ENCODE measurements around the gene LCN15.

The LCN15 gene

GRCh38 chr9:136784249-136784996 lies 20.1 kb upstream of the LCN15 start (continued):
- TF ChIP-seq ZFP69B (tag by site-specific recombination; IDR thresholded peaks at IDR 0.05) = no peak
- TF ChIP-seq ZBTB8A (tag by site-specific recombination; IDR thresholded peaks at IDR 0.05) = 0 out of 2 replicates have a peak, but pooled peaks have one; percentile 12
- TF ChIP-seq ZNF701 (tag by site-specific recombination; IDR thresholded peaks at IDR 0.05) = no peak

GRCh38 chr9:136782452-136782851 lies 18.1 kb upstream of the LCN15 start:
- no peaks in the 10 kb centered on the region for H3K4me1 ChIP-seq (ENCODE audit: control insufficient read depth, insufficient read depth, low read length)
- H3K4me3 ChIP-seq (ENCODE audit: low read depth, low read length) = no peak overlapping the region
- CTCF ChIA-PET = interaction anchor here (1.0 to 8.2 kb wide), 5 partner anchors 15 to 253 kb away, joined by 3 to 79 read pairs (median 6); partner anchors contain the start of gene LCN8
- POLR2A ChIA-PET = no interaction called here
- TF ChIP-seq, protein P1, sequence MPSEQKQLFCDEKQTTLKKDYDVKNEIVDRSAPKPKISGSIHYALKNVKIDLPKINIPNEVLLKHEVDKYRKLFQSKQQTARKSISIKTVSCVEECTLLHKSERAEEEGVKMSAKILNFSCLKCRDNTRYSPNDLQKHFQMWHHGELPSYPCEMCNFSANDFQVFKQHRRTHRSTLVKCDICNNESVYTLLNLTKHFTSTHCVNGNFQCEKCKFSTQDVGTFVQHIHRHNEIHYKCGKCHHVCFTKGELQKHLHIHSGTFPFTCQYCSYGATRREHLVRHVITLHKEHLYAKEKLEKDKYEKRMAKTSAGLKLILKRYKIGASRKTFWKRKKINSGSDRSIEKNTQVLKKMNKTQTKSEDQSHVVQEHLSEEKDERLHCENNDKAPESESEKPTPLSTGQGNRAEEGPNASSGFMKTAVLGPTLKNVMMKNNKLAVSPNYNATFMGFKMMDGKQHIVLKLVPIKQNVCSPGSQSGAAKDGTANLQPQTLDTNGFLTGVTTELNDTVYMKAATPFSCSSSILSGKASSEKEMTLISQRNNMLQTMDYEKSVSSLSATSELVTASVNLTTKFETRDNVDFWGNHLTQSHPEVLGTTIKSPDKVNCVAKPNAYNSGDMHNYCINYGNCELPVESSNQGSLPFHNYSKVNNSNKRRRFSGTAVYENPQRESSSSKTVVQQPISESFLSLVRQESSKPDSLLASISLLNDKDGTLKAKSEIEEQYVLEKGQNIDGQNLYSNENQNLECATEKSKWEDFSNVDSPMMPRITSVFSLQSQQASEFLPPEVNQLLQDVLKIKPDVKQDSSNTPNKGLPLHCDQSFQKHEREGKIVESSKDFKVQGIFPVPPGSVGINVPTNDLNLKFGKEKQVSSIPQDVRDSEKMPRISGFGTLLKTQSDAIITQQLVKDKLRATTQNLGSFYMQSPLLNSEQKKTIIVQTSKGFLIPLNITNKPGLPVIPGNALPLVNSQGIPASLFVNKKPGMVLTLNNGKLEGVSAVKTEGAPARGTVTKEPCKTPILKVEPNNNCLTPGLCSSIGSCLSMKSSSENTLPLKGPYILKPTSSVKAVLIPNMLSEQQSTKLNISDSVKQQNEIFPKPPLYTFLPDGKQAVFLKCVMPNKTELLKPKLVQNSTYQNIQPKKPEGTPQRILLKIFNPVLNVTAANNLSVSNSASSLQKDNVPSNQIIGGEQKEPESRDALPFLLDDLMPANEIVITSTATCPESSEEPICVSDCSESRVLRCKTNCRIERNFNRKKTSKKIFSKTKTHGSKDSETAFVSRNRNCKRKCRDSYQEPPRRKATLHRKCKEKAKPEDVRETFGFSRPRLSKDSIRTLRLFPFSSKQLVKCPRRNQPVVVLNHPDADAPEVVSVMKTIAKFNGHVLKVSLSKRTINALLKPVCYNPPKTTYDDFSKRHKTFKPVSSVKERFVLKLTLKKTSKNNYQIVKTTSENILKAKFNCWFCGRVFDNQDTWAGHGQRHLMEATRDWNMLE (tag by site-specific recombination; conservative IDR thresholded peaks at IDR 0.05; ENCODE audit: low read depth) = no peak
- no peak for TF ChIP-seq ZBTB8A (tag by site-specific recombination; IDR thresholded peaks at IDR 0.05)
- no peak for TF ChIP-seq ZNF585B (tag by site-specific recombination; IDR thresholded peaks at IDR 0.05)
- TF ChIP-seq ZNF157 (tag by site-specific recombination; IDR thresholded peaks at IDR 0.05) = no peak
- no peak for TF ChIP-seq TCF7L2 (IDR thresholded peaks at IDR 0.05; ENCODE audit: borderline replicate concordance, low read depth, low read length)
- TF ChIP-seq GLIS1 (tag by site-specific recombination; IDR thresholded peaks at IDR 0.05) = no peak
- TF ChIP-seq ZNF302 (tag by site-specific recombination; IDR thresholded peaks at IDR 0.05; ENCODE audit: low read depth) = no peak
- no peak for TF ChIP-seq ZNF416 (tag by site-specific recombination; IDR thresholded peaks at IDR 0.05)
- no peaks in the 10 kb centered on the region for H3K36me3 ChIP-seq (ENCODE audit: control insufficient read depth in 2 of 2, insufficient read depth in 1 of 2, low read length in 2 of 2)
- no peak overlapping the region for H3K27ac ChIP-seq (ENCODE audit: extremely low read depth, low read depth, low read length)
- no peaks in the 10 kb centered on the region for H3K9me3 ChIP-seq (ENCODE audit: control insufficient read depth, insufficient read depth, low read depth, low read length)

GRCh38 chr9:136779808-136780207 lies 15.5 kb upstream of the LCN15 start:
- ChIA-PET CTCF (interaction anchor here (0.5 to 8.2 kb wide), 10 partner anchors 8 to 445 kb away, joined by 3 to 79 read pairs (median 4); partner anchors contain the start of genes AJM1, CYSRT1 and LCN8), POLR2A (interaction anchor here (0.5 kb wide), 1 partner anchor 444 kb away, joined by 3 read pairs; no protein-coding TSS in a partner anchor)
- H3K4me1 ChIP-seq (ENCODE audit: control insufficient read depth, insufficient read depth, low read length) = no peaks in the 10 kb centered on the region
- no peaks in the 10 kb centered on the region for H3K9me3 ChIP-seq (ENCODE audit: control insufficient read depth, insufficient read depth, low read depth, low read length)
- H3K4me3 ChIP-seq (ENCODE audit: low read depth, low read length) = no peak overlapping the region
- H3K27ac ChIP-seq (ENCODE audit: extremely low read depth, low read depth, low read length) = no peak overlapping the region
- no peaks in the 10 kb centered on the region for H3K36me3 ChIP-seq (ENCODE audit: control insufficient read depth in 2 of 2, insufficient read depth in 1 of 2, low read length in 2 of 2)
- TF ChIP-seq ZNF274 (IDR thresholded peaks at IDR 0.05; ENCODE audit: low read length) = no peak
- TF ChIP-seq ZNF274 (tag by site-specific recombination; IDR thresholded peaks at IDR 0.05; ENCODE audit: borderline replicate concordance) = no peak
- TF ChIP-seq FEZF1 (tag by site-specific recombination; IDR thresholded peaks at IDR 0.05) = peak; percentile 14; the same call in 1 of the 2 replicates
- no peak for TF ChIP-seq ZNF280C (tag by site-specific recombination; IDR thresholded peaks at IDR 0.05)

All from HEK293 (cell line).